ENCODE data around the gene ORAI2.
"Not testable (repeated sequence)": the region's sequence is repeated elsewhere in the genome, so short reads cannot be mapped to it uniquely, and the experiment has no call there.

Gene ORAI2

DNA sequence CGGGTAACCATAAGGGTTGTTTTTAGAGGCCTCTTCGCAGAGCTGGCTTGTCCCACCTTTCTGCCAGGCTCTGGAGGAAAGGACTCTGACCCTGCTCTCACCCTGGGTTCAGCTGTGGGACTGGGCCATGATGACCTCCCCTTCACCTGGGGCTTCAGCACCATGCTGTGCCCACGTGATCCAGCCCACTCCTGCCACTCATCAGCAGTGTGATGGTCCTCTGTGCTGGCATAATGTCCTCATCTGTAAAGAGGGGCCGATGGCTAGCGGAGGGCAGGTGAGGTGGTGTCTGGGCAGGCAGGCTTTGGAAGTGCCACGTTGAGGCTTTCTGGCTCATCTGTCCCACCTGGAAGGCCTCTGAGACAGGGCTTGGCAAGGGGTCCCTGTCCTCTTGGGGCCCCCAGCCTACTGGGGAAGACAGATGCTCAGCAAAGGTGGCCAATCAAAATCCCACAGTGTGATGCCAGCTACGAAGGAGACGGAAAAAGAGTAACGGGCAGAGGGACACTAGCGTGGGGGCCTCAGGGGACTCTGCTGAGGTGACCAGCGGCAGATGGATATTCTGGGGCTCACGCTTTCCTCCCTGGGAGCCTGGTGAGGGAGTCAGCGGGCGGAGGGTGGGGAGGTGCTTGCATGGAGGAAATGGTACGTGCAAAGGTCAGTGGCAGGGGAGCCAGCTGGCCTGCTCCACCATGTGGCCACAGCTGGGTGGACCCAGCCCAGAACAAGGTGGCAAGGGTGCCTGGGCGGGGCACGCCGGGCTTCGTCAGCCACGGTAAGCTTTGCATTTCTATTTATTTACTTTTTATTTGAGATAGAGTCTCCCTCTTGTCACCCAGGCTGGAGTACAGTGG lies 36.8 kb downstream of the ORAI2 start:
- DNase-seq = no peak

DNA sequence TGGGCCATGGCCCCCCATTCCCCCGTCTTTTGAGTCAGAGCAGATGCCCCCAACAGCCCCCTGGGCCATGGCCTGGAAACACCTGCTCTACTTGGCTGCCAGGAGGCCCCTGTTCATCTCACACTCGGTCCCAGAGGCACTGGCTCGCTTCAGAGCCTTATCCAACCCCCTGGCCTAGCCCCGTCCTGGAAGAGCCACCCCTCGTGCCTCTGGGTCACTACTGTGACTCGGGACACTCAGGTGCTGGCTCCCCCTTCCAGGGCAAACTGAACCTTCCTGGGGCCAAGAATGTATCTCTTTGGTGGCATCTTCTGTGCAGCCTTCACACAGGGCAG lies 38.4 kb downstream of the ORAI2 start:
- no peak for DNase-seq

DNA sequence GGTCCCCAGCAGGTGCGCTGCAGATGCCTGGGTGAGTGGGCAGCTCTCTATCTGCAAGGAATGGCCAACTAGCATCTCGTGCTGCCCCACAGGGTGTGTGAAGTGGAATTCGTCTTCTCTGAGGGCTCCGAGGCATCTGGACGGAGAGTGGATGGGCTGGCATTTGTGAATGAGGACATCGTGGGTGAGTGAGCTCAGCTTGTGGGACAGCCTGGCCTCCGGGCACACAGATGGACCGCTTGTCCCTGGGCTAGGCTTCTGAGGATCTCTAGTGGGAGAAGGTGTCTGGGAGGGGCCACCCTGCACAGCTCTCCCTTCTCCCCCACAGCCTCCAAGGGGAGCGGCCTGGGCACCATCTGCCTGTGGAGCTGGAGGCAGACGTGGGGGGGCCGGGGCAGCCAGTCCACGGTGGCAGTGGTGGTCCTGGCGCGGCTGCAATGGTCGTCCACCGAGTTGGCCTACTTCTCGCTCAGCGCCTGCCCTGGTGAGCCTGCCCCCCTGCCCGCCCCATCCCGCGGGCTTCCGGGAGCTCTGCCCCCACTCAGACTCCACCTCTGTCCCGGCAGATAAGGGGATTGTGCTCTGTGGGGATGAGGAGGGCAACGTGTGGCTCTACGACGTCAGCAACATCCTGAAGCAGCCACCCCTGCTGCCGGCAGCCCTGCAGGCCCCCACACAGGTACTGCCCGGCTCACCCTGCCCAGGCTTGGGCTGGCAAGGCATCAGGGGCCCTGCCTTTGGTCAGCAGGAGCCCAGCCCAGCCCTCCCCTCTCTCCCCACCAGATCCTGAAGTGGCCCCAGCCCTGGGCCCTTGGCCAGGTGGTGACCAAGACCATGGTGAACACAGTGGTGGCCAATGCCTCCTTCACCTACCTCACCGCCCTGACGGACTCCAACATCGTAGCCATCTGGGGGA lies 39.0 kb downstream of the ORAI2 start:
- no peak for DNase-seq

DNA sequence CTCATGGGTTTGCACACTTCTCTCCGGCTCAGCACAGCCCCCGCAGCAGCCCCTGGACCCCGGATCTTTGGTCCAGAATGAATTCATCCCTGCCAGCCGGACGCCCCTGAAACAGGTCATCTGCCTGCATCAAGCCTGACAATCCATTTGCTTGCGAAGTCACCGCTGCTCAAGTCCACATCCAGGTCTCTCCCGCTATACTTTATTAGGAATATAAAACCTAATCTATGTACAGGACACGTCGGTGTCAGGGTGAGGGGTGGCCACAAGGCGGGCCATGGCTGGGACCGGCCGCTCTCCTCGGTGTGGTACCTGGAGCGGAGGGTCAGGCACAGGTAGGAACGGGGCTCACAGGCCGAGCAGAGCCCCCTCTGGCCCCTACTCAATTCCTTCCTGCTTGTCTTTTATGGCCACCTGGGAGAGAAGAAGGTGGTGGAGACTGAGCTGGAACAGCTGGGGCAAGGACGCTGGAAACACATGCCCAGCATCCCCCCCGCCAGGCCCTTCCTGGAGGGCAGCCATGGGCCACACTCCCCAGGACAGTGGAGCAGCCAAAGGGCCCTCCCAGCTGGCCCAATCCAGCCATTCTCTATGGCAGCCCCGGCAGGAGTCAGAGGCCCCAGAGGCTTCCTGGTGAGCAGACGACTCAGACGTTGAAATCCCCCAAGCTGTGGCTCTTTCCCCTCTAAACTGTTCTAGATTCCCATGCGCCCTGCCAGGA lies 40.1 kb downstream of the ORAI2 start:
- no peak for DNase-seq

DNA sequence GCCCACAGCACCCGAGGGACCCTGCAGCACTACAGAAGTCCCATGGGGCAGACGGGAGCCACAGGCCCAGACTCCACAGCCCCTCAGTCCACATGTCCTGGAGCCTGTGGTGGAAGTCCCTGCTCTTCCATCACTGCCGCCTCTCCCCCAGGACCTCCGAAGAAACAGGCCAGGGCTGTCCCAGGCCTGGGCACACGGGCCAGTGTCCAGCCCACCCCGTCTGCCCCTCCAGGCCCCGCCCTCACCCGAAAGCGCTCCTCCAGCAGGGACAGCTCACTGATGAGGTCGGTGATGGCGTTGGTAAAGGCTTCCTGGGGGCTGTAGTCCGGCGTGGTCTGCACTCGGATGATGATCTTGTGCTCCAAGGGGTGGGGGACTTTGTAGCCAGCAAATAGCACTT lies 40.7 kb downstream of the ORAI2 start:
- DNase-seq = not testable (repeated sequence)

DNA sequence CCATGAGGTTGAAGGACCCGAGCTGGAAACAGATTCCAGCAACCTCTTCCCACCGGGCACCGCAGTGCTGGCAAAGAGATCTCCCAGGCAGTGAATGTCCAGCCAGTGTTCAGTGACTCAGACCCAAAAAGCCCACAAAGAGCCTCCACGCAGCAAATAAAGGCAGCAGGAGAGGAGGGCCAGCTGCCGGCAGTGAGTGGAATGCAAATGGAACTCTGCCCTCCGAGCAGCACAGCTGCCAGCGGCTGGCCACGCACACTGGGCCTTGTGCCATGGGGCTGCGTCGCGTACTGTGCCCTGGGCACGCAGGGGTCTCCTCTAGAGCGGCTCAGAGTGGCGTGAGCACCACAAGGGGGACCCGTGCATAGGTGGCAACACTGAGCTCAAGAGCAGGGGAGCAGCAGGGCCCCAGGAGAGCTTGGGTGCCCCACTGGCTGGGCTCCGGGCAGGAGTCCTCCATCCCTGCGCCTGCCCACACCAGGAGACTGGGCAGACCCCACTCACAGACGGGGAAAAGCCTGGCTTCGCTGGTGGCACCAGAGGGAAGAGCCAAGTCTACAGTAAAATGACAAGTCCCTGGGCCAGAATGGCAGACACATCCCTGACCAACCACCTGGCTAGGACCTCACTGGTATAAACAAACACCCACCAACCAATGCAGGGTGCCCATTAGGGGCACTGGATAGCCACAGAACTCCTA lies 41.5 kb downstream of the ORAI2 start:
- DNase-seq = not testable (repeated sequence)

DNA sequence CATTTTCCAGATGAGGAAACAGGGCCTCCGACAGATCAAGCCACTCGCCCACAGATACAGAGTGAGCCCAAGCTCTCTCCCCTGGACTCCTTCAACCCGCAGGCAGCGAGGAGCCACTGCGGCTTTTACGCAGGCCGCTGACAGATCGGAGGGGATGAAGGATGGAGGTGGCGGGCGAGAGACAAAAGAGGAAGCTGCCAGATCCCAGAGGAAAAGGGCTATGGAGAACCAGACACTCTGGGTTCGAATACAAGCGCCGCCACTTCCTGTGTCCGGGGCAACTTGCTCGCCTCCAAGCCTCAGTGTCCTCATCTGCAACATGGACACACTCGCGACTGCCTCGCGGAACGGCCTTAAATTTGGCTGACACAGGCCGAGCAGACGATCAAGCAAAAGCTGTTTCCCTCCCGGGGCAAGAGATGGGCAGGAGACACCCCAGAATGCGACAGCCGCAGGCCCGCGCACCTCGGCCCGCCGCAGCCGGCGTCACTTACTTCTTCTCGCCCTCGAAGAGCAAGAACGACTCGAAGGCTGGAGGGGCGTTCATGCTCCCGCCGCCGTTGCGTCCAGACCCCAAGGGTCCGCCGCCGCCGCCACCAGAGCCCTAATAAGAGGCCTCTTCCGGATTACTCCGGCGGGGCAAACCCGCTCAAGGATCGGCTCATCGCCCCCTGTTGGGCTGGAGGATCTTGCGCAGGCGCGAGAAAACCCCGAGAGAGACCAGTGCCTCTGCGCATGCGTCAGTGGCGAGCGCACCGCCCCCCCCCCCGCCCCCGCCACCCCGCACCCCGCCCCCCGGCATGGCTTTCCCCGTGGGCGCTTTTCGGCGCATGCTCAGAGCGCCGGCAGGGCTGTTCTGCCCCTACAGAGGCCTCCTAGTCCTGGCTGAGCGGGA lies 45.2 kb downstream of the ORAI2 start, which contains the start of gene POLR2J:
POLR2J (minus strand) TSS at position 609 of the 895 bp plus-strand sequence; CDS start at position 547, 62 bp downstream.
- not testable (repeated sequence) for DNase-seq

DNA sequence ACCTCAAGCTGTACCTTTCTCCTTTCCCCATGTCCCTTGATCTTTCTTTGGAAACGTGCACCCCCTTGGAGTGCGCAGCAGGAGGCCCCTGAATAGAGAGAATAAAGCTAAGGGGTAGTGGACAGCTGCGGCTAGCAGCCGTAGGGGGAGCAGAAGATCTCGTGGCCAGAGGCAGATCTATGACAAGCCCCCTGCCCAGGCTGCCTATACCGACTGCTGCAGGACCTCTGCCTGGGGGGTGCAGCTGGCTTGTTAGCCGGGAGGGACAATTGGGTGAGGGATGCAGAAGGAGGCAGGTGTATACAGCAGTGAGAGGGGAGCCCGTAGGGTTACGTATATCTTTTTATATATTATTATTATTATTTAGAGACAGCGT lies 45.8 kb downstream of the ORAI2 start:
- not testable (repeated sequence) for DNase-seq

DNA sequence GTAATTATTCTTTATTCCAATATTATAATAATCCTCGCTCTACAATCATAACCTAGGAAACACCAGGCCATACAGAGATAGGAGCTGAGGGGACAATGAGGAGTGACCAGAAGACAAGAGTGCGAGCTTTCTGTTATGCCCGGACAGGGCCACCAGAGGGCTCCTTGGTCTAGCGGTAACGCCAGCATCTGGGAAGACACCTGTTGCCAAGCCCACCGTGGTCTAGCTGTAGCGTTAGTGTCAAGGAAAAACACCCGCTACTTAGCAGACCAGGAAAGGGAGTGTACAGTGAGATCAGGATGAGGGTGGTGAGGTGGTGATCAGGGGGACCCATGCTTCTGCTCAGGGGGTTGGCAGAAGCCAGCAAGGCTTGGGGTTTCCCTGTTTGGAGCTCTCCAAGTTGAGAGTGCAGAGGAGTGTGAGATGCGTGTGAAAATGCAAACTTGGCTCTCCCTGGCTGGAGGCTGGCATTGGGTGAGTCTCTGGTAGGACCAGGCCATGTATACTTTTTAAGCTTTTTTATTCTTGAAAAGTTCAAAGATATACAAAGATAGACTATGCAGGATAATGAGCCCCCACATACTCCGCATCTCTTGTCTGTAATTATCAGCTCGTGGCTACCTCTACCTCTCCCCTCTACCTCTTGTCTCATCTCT lies 46.7 kb downstream of the ORAI2 start:
- DNase-seq = not testable (repeated sequence)

DNA sequence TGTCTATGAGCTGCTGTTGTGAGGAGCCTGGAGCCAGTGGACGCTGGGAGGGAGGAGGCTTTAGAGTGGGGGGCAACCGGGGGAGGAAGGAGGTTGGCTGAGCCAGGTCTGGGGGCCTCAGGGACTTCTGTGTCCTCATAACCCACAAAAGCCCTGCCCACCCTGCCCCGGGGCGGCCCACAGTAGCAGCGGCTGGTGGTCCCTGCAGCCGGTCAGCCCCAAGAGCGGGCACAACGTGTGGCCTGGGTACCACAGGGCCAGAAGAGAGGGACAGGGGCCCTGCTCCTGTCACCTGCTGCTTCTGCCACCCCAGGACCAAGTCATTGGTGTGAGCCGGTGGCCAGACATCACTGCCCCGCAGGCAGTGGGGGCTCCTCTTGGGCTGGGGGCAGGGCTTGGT lies 48.6 kb downstream of the ORAI2 start:
- DNase-seq = not testable (repeated sequence)

DNA sequence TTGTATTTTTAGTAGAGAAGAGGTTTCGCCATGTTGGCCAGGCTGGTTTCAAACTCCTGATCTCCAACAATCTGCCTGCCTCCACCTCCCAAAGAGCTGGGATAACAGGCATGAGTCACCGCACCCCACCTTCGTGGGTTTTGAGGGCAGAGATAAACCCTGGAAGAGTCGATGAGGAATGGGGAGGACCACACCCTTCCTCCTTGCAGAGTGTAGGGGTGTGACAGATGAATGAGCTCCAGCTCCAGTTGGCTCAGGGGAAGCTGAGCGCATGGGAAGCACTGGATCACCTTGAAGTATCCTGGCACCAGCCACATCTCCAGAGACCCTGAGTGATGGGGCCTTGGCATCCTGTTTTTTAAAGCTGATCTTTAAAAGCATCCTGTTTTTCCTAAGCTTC lies 50.9 kb downstream of the ORAI2 start:
- DNase-seq = not testable (repeated sequence)

DNA sequence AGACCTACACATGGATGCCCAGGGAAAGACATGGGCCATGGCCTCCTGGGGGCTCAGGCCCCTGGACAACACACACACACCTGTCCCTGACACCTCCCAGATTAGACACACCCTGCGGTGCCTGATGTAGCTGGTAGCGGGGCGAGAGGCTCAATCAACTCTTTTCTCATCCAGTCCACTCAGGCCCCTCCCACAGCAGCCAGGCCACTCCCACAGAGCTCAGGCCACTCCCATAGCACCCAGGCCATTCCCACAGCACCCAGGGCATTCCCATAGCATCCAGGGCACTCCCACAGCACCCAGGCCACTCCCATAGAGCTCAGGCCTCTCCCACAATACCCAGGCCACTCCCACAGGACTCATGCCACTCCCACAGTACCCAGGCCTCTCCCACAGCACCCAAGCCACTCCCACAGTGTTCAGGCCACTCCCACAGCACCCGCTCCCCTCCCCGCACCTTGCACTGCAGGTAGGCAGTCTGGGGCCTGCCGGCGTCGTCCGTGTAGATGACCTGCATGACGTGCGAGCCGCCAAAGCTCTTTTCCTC lies 57.2 kb downstream of the ORAI2 start:
- DNase-seq = not testable (repeated sequence)

DNA sequence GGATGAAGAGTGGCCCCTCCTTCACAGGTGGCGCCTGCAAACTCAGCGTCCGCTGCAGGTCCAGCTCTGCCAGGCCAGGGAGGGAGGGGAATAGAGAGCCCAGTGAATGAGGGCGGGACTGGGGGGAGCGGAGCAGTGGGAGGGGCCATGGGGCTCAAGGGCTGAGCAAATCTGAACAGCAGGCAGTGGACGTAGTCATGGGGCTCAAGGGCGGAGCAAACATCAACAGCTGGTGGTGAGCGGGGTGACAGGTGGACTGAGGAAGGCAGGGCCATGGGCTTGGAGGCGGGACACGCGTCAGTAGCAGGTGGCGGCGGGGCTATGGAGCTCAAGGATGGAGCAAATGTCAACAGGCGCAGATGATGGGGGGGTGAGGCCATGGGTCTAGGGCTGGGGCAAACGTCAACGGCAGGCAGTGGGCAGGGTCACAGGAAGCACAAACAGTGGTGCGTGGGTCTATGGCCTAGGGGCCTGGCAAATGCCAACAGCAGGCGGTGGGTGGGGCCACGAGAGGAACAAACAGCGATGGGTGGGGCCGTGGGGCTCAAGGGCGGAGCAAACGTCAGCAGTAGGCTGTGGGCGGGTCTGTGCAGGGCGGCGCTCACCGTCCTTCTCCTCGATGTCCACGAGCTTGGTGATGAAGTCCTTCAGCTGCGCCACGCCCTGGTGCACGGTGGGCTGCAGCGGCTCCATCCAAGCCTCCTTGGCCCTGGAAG lies 60.0 kb downstream of the ORAI2 start:
- not testable (repeated sequence) for DNase-seq

DNA sequence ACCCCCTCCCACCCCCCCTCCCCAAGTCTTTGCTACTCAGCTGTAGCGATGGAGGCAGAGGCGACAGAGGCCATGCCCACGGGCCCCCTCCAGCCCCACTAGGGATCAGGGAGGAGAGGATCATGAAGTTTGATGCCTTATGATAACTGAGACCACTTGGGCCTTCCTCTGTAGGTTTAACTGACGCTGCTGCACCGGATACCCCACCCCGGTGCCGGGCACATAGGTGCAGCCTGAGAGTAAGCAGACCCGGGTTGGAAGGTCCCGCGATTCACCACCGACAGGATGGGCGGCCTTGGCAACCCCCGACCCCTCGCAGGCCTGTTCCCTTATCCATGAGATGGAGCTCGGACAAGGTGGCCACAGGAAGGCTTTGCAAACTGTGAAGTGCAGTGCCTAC lies 60.7 kb downstream of the ORAI2 start:
- DNase-seq = not testable (repeated sequence)

DNA sequence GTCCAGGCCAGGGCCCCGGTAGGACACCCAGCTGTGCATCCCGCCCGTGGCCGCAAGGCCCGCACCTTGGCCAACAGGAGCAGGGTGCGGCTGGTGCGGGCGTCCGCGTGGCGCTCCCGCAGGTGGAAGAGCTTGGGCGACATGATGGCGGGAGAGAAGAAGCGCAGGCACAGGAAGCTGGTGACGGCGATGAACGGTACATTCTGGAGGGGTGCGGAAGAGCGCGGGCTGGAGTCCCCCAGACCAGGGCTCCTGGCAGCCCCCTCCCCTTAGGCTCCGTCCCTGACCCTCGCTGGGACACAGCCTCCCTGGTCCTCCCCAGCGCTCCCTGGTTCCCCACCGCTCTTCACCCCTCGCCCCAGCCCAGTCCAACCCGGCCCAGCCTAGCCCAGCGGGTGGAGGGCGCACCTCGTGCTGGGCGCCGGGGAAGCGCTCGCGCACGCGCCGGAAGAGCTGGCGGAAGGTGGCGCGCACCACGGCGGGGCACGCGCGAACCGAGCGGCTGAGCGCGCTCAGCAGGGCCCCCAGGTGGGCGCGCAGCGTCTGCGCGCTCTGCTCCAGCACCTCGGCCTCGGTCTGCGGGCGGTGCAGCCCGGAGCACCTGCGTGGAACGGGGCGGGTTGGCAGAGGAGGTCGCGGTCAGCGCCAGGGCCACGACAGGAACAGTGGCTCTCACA lies 61.2 kb downstream of the ORAI2 start:
- not testable (repeated sequence) for DNase-seq

DNA sequence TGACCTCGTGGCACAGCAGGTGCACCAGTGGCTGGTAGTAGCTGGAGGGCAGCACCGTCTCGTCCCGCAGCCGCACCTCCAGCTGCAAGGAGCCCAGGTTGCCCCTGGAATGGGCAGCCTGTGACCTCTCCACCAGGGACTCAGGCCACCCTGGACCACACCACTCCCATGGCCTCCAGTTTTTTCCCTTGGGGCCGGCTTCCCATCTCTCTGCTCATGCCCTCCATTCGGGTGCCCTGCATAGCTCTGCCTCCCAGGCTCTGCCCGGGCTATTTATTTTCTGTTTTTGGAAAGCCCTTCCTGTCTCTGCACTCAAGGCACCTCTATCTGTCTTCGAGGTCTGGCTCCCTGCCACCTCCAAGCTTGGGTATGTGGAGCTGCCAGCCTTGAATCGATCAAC lies 63.5 kb downstream of the ORAI2 start:
- DNase-seq = not testable (repeated sequence)

DNA sequence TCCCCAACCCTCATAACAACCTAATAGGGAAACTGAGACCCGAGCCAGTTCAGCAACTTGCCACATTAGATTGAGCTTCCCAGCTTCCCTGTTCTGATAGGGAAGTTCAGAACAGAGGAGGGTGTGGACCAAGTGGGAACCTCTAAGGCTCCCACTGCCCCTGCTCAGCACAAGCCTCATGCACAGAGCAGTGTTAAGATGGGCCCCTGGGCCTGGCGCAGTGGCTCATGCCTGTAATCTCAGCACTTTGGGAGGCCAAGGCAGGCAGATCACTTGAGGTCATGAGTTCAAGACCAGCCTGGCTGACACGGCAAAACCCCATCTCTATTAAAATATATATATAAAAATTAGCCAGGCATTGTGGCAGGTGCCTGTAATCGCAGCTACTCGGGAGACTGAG lies 63.9 kb downstream of the ORAI2 start:
- not testable (repeated sequence) for DNase-seq

DNA sequence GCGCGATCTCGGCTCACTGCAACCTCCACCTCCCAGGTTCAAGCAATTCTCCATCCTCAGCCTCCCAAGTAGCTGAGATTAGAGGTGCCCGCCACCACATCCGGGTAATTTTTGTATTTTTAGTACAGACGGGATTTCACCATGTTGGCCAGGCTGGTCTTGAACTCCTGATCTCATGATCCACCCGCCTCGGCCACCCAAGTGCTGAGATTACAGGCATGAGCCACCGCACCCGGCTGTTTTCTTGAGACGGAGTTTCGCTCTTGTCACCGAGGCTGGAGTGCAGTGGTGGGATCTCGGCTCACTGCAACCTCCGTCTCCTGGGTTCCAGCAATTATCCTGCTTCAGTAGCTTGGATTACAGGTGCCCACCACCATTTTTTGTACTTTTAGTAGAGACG lies 64.9 kb downstream of the ORAI2 start:
- not testable (repeated sequence) for DNase-seq

DNA sequence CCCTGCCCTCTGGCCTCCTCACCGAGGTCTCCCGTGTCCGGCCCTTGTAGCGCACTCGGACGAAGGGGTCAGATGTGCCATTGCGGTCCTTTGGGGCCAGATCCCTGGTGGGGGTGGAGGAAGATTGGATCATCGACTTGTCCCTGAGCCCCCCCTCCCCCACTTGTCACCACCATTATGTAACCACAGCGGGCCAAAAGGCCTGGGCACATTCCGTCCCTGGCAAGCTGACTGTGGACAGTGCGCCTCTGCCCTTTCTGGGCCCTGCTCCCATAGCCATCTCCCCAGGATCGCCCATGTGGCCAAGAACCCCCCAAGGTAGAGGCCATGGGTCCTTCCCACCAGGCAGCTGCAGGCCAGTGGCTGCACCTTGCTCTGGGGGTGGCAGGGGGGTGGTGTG lies 69.8 kb downstream of the ORAI2 start:
- DNase-seq = not testable (repeated sequence)
